Mesenteric fat pad (tissue), 1 donor: ENCODE data around the gene MDM1. TPM values are rescaled to one million over a fixed set of nuclear protein-coding genes. Genes with fewer than 3 reads are reported as not detected.

Experiments
- DNase-seq: peaks from one replicate; pipeline ENCODE4 v3.0.0-alpha.2; 2020; ENCODE audit warnings: low spot score
- long read RNA-seq: library from polyadenylated mRNA; unstranded; transcript quantifications from one replicate; pipeline ENCODE4 v2.0.0, GENCODE V29; 2020
- total RNA-seq: library from RNA; stranded (reverse); fragmentation: NEBNext Ultra II Directional; extraction: Animal tissue kit (Norgen Biotek cat#: 25700); gene quantifications from one replicate; pipeline ENCODE4 v1.2.1, GENCODE V29; 2021
- donor health status: DM: yes; HTN: yes; CAD: no.

MDM1 gene, protein sequence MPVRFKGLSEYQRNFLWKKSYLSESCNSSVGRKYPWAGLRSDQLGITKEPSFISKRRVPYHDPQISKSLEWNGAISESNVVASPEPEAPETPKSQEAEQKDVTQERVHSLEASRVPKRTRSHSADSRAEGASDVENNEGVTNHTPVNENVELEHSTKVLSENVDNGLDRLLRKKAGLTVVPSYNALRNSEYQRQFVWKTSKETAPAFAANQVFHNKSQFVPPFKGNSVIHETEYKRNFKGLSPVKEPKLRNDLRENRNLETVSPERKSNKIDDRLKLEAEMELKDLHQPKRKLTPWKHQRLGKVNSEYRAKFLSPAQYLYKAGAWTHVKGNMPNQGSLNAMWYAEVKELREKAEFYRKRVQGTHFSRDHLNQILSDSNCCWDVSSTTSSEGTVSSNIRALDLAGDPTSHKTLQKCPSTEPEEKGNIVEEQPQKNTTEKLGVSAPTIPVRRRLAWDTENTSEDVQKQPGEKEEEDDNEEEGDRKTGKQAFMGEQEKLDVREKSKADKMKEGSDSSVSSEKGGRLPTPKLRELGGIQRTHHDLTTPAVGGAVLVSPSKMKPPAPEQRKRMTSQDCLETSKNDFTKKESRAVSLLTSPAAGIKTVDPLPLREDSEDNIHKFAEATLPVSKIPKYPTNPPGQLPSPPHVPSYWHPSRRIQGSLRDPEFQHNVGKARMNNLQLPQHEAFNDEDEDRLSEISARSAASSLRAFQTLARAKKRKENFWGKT
- 14.9 TPM for total RNA-seq
- long read RNA-seq, partial matches to known transcripts, result 4 of 11 reads
- long read RNA-seq, other reads (novel, unspliced or antisense), result 3 of 11 reads

DNA sequence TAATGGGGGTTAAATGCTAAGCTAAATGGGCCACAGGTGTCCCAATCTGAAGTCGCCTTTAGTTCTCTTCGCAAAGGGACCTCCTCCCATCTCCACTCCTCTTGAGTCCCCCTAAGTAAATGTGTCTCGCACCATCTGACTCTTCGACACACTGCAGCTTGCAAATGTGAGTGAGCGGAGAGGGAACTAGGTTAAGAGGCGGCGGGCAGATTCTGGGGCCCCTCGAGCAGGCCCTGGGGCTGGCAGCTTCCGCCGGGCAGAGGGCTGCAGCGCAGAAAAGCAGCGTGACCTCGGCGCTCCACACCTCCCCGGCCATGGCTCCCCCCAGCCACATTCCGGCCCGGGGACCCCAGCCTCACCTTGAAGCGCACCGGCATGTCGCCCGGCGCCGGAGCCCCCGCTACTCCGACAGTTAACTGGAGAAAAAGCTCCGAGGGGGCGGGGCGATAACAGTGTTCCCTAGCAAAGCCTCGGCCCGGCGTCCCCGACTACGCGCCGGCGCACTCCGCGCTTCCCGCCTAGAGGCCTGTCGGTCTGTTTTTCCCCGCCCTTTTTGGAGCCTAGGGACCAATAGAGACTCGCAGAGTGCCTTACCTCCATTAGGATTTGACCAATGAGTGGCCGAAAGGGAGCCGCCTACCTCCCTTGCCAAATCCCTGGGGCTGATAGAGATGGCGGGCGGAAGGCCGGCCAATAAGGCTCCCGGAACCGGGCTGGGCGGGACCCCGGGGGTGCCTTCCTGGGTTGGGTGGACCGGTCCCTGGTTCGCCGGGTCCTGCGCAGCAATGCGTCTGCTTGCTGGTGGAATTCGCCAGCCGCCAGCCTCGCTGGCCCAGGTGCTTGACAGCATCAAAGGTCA lies at the start of gene MDM1:
Gene MDM1 (minus strand): TSS at position 494 of the 859 bp plus-strand sequence. CDS start 117 bp downstream, at position 377.
- peak; percentile 97 for DNase-seq

DNA sequence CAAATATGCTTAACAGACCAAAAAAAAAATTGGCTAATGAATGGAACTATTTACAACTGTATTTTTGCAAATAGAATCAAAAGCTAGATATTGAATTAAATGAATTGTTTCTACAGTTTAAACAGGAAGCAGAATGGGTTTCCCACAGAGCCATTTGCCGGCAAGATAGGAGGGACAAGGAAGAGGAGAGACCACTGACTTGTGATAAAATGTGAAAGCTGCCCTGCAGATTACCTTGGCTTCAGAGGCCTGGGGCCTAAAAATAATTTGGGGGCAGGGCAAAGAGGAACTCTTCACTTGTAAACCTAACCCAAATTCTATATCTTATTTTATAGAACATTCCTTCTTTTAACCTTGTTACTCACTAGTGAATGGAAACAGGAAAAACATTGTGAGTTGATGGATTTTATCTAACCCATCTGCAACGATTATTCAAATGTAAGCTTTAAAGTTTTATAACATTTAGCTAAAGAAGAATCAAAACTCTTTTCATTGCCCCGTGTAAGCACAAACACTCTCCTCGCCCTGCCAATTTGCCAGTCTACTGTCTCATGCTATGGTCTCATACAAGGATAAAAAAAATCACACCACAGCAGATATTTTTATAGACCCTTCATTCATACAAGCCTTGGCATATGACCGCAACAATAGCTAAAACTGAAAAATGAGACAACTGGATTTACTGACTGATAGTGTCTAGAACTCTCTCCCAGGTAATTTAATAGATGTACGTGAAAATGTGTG lies 49.5 kb upstream of the MDM1 start:
- DNase-seq, result no peak

DNA sequence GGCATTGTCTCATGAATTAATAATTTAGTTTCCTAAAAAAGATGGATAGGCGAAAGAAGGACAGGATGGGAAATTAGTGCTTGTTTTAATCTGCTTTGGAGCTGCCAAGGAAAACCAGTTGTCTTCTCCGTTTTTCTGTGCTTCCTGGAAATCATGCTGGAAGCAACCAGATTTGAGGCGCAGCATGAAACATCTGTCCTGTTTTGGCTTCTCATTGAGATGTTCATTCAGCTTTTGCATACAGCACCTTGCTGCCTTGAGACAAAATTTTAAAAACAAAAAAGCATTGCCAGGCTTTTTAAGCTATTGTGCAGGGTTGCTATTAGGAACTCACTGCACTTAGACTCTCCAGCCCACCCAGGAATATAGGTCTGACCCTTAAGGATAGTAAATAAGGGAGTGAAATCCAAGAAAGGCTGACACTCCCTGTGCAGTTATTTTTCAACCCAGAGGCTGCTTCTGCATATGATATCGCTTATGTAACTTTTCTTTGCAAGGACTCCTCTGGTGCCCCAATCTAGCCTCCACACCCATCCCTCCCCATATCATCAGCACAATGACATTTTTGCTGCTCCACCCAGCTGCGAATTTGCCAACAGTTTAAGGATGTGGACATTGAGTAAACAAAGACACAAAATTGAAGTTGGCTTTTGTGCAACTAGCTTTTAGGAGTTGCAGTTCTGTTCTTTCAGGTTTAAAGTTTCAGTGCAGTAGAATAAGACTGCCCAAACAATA lies 46.9 kb upstream of the MDM1 start:
- no peak for DNase-seq

DNA sequence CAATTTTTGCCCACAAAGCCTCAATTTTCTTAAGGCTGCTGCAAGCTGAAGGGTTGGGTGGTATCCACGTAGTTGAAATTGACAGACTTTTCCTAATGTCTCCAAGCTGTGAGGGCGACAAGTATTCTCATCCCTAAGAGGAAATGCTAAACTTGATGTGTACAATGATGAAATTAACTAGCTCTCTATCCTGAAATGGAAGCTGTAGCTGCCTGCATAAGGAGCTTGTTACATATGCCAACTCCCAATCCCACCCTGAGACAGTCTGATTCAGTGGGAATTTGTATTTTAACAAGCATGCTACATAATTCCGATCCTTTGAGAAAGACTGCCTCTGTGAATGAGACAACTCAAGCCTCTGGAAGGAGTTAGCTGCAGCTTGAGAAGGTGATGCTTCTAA lies 45.7 kb upstream of the MDM1 start:
- DNase-seq, result no peak

DNA sequence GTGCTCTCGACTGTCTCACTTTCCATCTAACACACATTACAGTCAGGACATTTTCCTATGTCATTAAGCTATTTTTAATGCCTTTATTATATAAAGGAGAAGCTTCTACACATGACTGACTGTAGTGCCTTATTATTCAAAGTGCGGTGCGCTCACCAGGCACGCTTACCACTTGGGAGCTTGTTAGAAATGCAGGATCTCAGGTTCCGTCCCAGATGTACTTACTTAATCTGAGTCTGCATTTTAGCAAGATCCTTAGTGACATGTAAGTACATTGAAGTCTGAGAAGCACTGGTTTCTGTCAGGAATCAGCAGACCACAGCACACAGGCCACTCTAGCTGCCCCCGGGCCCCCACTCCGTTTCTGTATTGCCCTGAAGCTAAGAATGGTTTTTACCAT lies 44.7 kb upstream of the MDM1 start:
- no peak for DNase-seq

DNA sequence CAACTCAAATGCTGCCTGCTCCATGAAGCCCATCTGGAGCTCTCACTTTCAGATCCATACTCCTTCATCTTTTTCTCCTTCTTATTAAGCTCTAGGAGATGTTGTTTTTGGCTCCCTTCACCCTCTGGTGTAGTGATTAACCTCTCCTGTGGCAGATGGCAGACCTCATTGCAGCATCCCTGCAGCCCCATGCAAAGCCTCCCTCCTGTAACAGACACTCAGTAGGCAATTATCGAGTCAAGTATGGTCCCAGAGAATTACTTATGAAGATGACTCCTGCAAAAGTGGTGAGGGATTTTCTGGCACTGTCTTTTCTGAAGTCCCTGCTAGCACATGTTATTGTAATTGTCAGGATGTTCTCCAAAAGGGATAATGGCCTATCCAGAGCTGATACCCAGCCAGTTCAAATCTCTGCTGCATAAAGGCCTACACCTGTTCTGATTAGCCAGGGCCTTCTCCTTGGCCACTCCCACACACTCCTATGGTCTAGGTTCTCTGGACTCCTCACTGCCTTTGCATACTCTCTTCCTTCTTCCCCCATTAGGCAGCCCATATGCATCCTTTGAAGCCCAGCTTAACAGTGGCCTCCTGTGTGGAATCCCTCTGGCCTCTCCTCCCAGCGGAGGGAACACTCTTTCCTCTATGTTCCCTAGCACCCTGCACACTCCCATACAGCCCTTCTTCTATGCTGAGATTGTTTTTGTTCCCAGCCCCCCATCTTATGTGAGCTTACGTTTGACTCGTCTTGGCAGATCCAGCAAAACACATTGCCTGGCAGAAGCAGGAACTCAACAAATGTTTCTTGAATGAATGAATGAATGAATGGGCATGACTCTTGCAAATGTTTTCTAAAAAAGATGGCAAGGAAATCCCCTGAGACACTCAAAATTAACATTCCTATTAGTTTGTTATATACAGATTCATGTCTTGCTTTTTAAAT lies 43.9 kb upstream of the MDM1 start:
- DNase-seq, result no peak

DNA sequence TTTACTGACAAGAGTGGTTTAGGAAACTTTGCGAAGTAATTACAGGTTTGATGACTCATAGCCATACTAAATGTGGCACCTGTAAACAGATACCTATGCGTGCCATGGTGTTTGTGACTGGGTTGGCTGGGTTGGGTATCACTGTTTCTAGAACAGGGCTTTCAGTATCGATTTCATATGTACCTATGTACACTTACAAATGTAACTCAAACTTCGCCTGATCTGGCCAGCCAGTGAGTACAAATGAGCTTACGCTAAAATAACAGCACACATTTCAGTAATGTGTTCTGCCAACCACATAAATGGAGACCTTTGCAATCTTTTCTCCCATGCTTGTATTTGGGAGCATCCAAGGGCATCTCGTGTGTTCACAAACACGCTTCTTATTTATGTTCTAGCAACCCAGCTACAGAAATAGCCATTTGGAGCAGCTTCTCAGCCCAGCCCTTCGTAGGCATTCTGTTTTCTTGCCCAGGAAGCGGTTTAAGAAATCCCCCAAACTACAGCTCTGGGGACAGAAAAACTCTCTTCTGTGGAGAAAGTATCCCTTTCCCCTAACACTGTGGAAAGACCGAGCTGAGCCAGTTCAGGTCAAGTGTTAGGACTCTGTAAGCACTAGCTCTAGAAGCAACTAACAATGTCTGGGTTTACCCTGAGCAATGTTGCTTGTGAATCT lies 42.3 kb upstream of the MDM1 start:
- no peak for DNase-seq

DNA sequence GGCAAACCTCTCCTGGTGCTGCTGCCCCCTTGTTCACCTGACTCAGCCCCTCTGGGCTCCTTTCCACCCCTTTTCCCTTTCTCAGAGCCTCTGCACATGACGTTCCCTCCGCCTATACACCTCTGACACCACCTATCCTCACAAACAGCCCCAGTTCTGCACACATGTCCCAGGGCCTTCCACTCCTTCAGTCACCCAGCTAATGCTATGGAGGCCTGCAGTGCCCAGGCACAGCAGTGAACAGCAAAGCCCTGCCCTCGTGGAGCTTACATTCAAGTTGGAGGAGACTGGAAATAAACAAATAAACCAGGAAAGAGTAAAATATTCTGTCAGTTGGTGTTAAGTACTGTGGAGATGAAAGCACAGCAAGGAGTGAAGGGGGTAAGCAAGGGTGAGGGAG lies 38.5 kb upstream of the MDM1 start:
- no peak for DNase-seq

DNA sequence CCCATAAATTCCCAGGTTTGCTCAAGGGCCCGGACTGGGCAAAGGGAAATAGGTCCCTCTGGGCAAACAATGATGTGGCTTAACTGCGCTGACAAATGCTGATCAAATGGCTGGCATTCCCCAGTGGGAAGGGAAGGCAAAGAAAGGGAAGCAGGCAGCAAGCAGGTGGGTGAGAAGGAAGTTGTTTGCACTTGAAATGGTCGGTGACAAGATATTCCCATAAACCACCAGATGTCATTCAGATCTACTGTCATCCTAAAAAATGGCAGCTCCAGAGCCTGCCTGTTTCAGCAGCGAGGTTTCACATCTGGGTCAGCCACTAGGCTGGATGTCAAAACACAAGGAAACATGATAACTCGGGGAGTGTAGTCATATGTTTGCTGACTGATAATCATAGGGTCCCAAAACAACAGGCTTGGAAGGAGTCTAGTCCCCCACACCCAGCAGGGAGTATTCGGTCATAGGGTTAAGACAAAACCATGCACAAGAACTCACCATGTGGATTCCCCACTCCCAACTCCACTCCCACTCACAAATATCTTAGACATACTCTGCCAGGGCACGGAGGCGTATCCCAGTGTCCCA lies 37.9 kb upstream of the MDM1 start:
- DNase-seq, result no peak

DNA sequence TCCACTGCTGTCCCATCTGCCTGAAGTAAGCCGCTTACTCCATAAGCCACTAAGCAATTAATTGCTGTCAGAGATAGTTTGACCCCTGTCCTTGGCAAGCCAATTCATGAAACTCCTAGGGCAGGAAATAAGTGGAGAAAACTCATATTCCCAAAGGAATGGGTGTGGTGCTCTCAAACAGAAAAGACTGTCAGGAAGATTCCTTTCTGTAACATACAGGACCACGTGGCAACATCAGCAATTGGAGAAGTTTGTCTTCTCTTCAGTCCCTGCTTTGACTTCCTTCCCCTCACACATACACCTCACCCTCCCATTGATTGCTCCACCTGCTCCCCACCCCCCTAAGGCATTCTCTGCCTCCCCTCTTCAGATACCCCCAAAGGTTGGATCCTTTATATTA lies 36.2 kb upstream of the MDM1 start:
- DNase-seq, result no peak

DNA sequence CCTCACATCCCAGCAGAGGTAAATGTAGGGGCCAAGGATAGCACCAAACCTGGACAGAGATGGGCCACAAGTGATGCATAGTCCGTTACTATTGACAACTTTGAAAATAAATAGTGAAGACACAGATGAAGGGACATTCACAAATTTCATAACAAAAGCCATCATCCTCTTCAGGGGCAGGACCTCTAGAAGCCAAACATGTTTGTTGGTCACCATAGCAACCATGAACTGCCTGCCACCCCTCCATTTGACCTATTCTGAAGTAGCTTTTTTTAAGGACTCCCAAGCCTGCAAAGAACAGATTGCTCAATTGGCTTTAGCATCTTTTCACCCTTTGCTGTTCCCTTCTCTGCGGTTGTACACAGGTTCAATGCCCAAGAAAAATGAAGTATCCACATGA lies 35.7 kb upstream of the MDM1 start:
- DNase-seq, result no peak

DNA sequence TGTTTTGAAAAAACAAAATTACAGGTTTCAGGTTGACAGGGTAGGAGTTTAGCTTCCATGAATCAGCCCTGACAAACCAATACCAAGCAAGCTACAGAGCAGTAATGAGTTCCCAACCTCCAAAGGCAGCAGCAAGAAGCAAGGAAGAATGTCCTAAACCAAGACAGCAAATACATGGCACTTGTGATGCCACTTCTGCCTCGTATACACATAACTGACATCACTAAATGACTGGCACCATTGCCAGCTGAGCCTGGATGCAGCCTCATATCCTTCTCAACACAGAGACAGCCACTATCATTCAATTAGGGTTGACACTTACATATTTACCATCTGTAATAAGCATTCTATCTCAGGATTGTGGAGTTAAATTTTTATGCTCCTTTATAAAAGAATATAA lies 35.0 kb upstream of the MDM1 start:
- DNase-seq, result no peak

DNA sequence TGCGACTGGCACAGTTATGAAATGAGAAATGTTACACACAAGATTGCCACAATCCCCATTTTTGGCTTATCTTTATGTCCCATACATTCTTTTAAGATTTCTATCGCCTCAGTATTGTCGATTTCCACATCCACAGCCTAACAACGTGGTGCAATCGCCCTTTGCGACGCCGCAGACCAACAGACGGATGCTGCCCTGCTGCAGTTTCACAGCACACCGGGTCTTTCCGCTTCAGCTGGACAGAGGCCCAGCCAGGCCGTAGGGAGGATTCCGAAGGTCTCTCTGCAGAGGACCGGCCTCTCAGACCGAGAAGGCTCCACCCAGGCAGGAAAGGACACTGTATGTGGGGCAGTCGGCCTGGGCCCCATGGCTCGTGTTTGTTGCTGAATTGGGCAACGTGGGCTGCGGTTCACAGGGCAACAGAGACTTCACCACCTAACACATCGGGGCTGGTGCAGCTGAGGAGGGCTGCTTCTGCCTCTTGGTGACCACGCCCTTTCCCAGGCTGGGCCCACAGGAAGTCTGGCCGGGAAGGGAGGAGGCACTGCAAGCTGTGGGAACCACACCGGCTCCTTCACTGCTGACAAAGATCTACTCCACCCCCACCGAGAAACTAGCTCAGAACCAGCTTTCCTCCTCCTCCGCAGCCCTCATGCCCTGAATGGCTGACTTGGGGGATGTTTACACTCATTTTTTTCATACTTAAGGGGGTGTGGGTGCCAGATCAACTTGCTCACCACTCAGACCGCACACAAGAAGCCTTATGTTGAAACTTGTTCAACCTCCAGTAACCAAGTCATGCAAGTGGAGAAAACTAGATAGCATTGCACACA lies 32.9 kb upstream of the MDM1 start:
- peak; percentile 95 for DNase-seq

DNA sequence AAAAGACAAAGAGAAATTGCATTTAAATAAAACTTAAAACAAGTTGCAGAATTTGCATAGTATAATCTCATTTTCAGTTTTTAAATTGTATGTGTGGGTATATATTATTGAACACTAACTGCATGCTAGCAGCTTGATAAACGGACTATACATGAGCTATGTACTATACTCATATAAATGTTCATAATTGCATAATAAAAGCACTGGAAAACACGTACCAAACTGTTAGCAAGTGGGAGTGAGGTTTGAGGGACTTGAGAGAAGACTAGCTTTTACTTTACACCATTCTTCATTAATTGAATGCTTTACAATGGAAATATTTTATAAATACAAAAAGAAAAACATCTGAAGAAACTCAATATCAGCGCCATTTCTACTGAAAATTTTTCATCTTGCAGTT lies 32.2 kb upstream of the MDM1 start:
- DNase-seq, result no peak

DNA sequence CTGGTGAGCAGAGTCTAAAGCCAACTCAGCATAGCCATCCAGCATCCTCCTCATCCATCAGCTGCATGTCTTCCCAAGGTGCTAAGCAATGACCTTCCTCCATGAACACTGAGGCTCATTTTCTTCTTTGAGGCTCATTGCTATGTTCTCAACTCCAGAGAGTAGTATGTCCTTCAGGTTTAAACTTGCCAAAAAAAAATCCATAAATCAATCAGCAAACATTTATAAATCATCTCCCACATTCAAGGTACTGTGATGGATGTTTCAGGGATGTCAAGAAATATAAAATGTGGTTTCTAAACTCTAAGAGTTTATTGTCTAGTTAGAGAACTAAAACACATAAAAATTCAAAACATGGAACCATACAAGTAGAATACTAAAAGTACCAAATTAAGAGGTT lies 29.8 kb upstream of the MDM1 start:
- no peak for DNase-seq

DNA sequence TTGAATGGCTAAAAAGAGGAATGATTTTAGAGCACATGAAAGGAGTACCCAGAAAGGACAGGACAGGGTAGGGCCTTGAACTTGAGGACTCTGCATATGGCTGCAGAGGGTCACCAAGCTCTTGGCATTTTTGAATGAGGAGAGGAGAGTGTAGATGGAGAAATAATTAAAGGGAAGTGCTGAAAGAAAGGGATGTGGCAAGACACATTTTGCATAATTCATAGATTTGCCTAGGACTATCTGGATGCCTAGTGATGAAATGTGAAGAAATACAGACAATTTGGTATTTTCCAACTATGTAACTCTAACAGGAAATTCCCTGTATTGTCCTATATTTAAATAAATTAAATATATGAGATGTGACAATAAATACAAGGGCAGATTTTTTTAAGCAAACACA lies 27.5 kb upstream of the MDM1 start:
- DNase-seq, result no peak
